ENCODE measurements around the gene RBMS3. TPM values are rescaled to one million over a fixed set of nuclear protein-coding genes. Genes with fewer than 3 reads are reported as not detected.
"Not testable (repeated sequence)": the region's sequence is repeated elsewhere in the genome, so short reads cannot be mapped to it uniquely, and the experiment has no call there.

RBMS3 gene
- total RNA-seq, 1 donor from 2014 or later = 33.0 TPM

DNA sequence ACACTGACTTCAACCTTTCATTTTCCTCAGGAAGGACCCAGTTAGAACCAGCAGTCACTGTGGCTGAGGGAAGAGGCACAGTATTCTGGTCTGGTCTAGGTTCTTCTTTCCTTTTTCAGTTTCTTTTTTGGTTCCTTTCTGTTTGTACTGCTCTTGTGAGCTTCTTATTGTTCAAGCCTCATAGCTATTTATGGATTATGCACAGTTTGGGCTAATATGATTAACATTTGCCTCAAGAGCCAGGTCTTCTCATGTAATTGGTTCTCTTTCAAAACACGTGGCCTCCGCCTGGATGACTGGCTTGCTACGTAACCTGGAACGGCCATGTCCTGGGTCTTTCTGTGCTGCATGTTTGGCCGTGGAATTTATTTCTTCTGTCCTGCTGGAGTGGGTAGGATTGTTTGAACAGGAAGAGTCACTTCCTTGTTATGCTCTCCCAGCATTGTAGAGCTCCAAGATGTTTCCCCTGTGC lies 43.3 kb downstream of the RBMS3 start:
- Histone ChIP-seq H4K20me1 (ENCODE audit: insufficient read depth, low read length) (peaks cover 7% of the 10 kb centered on the region), H3K9me3 (ENCODE audit: insufficient read depth, low read depth, low read length) (no peaks in the 10 kb centered on the region), H2AFZ (ENCODE audit: low read depth, low read length) (peak overlapping the region; percentile 71), H3K4me2 (ENCODE audit: low read length) (peak overlapping the region; percentile 84), H3K27ac (ENCODE audit: low read depth, low read length) (peak overlapping the region; percentile 87), H3K9ac (ENCODE audit: low read length) (peak overlapping the region; percentile 49), H3K4me3 (ENCODE audit: insufficient read depth, low read depth, low read length) (peak overlapping the region; percentile 47), H3K36me3 (ENCODE audit: insufficient read depth, low read length) (no peaks in the 10 kb centered on the region), H3K27me3 (ENCODE audit: insufficient read depth, low read length) (no peaks in the 10 kb centered on the region), H3K4me1 (ENCODE audit: insufficient read depth, low read length) (peaks cover 8% of the 10 kb centered on the region), H3K79me2 (ENCODE audit: insufficient read depth, low read length) (peaks cover 93% of the 10 kb centered on the region)
- Mint-ChIP-seq H3K36me3 (ENCODE audit: low read depth, unreplicated experiment) (no peaks in the 10 kb centered on the region), H3K4me1 (ENCODE audit: low read depth, unreplicated experiment) (peaks cover 17% of the 10 kb centered on the region), H3K9me3 (ENCODE audit: unreplicated experiment) (no peaks in the 10 kb centered on the region), H3K27me3 (ENCODE audit: low read depth, unreplicated experiment) (no peaks in the 10 kb centered on the region), H3K4me3 (ENCODE audit: unreplicated experiment) (no peak overlapping the region), H3K27ac (ENCODE audit: unreplicated experiment) (peak overlapping the region; percentile 66)
- peak; percentile 95 for FAIRE-seq
- DNase-seq (ENCODE audit: low read depth) = peak; percentile 71
- TF ChIP-seq EZH2 (IDR thresholded peaks at IDR 0.05; ENCODE audit: insufficient read depth, low read length) (no peak), CTCF (IDR thresholded peaks at IDR 0.05; ENCODE audit: insufficient read depth, low read depth, low read length) (no peak)

GRCh38 chr3:29326540-29326939 lies 45.7 kb downstream of the RBMS3 start:
- not testable (repeated sequence) for H4K20me1 ChIP-seq (ENCODE audit: insufficient read depth, low read length); H3K27ac Mint-ChIP-seq (ENCODE audit: unreplicated experiment)

DNA sequence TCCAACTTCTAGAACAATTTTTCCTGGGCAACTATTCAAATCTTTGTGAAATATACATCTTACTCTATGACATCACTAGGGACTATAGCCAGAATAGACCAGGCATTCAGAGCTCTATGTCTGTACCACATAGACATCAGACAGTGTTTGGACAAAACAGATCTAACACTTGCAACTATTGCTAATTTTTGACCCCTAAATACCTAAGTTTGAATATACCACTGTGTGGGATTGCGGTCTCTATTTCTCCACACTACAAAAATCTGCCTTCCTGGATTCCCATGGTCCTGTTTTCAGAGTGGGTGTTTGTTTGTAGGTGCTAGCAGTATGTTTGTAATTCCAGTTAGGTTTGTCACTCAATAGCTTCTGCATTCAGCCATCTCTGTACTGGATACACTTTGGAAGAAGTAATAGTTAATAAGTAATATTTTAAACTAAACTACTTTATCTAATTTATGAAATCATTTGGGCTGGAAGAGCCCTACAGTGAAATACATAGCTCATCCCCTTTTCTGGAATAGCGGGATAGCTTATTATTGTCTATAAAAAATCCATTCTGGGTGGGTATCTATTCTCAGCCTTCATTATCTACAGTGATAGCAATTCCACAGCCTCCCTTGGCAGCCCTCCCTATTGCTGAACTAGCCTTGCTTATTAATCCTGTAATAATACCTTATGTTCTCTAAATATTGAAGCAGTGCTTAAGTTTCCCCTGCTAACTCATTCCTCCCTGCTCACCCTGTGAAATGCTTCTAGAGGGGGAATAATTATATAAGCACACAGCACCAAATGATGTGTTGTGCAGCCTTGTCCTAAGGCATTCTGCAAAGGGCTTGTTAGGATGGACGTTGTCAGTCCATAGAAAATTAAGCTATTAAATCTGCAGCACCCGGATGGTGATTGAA lies 49.4 kb downstream of the RBMS3 start:
- Histone ChIP-seq H2AFZ (ENCODE audit: low read depth, low read length) (no peak overlapping the region), H3K9ac (ENCODE audit: low read length) (no peak overlapping the region), H3K4me2 (ENCODE audit: low read length) (no peak overlapping the region), H3K4me1 (ENCODE audit: insufficient read depth, low read length) (peaks cover 23% of the 10 kb centered on the region), H3K4me3 (ENCODE audit: insufficient read depth, low read depth, low read length) (no peak overlapping the region), H3K36me3 (ENCODE audit: insufficient read depth, low read length) (no peaks in the 10 kb centered on the region), H3K9me3 (ENCODE audit: insufficient read depth, low read depth, low read length) (no peaks in the 10 kb centered on the region), H4K20me1 (ENCODE audit: insufficient read depth, low read length) (no peaks in the 10 kb centered on the region), H3K27me3 (ENCODE audit: insufficient read depth, low read length) (no peaks in the 10 kb centered on the region), H3K79me2 (ENCODE audit: insufficient read depth, low read length) (peaks cover 88% of the 10 kb centered on the region), H3K27ac (ENCODE audit: low read depth, low read length) (no peak overlapping the region)
- Mint-ChIP-seq H3K27ac (ENCODE audit: unreplicated experiment) (no peak overlapping the region), H3K36me3 (ENCODE audit: low read depth, unreplicated experiment) (no peaks in the 10 kb centered on the region), H3K9me3 (ENCODE audit: unreplicated experiment) (peaks cover 2% of the 10 kb centered on the region), H3K27me3 (ENCODE audit: low read depth, unreplicated experiment) (no peaks in the 10 kb centered on the region), H3K4me3 (ENCODE audit: unreplicated experiment) (no peak overlapping the region), H3K4me1 (ENCODE audit: low read depth, unreplicated experiment) (peaks cover 42% of the 10 kb centered on the region)
- no peak for TF ChIP-seq CTCF (IDR thresholded peaks at IDR 0.05; ENCODE audit: insufficient read depth, low read depth, low read length)
- TF ChIP-seq EZH2 (IDR thresholded peaks at IDR 0.05; ENCODE audit: insufficient read depth, low read length) = no peak
- FAIRE-seq (no peak), DNase-seq (ENCODE audit: low read depth) (no peak)

More at GRCh38 chr3:29326540-29326939, 45.7 kb downstream of the RBMS3 start:
- H3K27me3 Mint-ChIP-seq (ENCODE audit: low read depth, unreplicated experiment); H3K9ac ChIP-seq (ENCODE audit: low read length); DNase-seq (ENCODE audit: low read depth); H3K27me3 ChIP-seq (ENCODE audit: insufficient read depth, low read length); H3K36me3 ChIP-seq (ENCODE audit: insufficient read depth, low read length); H3K4me3 Mint-ChIP-seq (ENCODE audit: unreplicated experiment); H3K27ac ChIP-seq (ENCODE audit: low read depth, low read length); FAIRE-seq; H3K4me3 ChIP-seq (ENCODE audit: insufficient read depth, low read depth, low read length); H3K9me3 Mint-ChIP-seq (ENCODE audit: unreplicated experiment); H3K4me2 ChIP-seq (ENCODE audit: low read length); H3K36me3 Mint-ChIP-seq (ENCODE audit: low read depth, unreplicated experiment); H3K9me3 ChIP-seq (ENCODE audit: insufficient read depth, low read depth, low read length); H2AFZ ChIP-seq (ENCODE audit: low read depth, low read length): not testable (repeated sequence)
- Histone ChIP-seq H3K79me2 (ENCODE audit: insufficient read depth, low read length) (peaks cover 93% of the 10 kb centered on the region), H3K4me1 (ENCODE audit: insufficient read depth, low read length) (peaks cover 11% of the 10 kb centered on the region)
- H3K4me1 Mint-ChIP-seq (ENCODE audit: low read depth, unreplicated experiment) = peaks cover 28% of the 10 kb centered on the region
